ENCODE results near the gene TOR4A.

GRCh38 chr9:137273611-137274320 is 3.8 kb upstream of the TOR4A start:
- TF ChIP-seq CTCF (IDR thresholded peaks at IDR 0.05; ENCODE audit: borderline replicate concordance, extremely low read depth, low read length, poor library complexity, severe bottlenecking) (no peak), EZH2 (IDR thresholded peaks at IDR 0.05; ENCODE audit: borderline replicate concordance, low read depth, low read length, severe bottlenecking) (no peak)
